GM23248 (cell line): Measurements from ENCODE around the gene IFNK. TPM values are rescaled to one million over a fixed set of nuclear protein-coding genes. Genes with fewer than 3 reads are reported as not detected.

Experiments used
- DNase-seq: peaks from one replicate; pipeline ENCODE4 v3.0.0-alpha.2; 2015
- H2AFZ ChIP-seq: fragments of 200-600 bp; sonication (generic); 2 replicates; pipeline ENCODE4 v1.6.1; 2016; ENCODE audit warnings: antibody characterized with exemption
- H3F3A ChIP-seq: fragments of 200-600 bp; sonication (generic); 2 replicates; pipeline ENCODE4 v1.6.1; 2016; ENCODE audit warnings: mild to moderate bottlenecking, antibody characterized with exemption, mixed run types; ENCODE audit not compliant: insufficient read depth
- H3K27ac ChIP-seq: fragments of 200-600 bp; sonication (generic); 2 replicates; pipeline ENCODE4 v1.5.1; 2016; ENCODE audit warnings: mild to moderate bottlenecking
- H3K27me3 ChIP-seq: fragments of 200-600 bp; sonication (generic); replicated peaks from 2 replicates; pipeline ENCODE4 v1.6.1; 2016; ENCODE audit warnings: mild to moderate bottlenecking; ENCODE audit not compliant: insufficient read depth
- H3K36me3 ChIP-seq: fragments of 200-600 bp; sonication (generic); 2 replicates; pipeline ENCODE4 v1.6.1; 2016; ENCODE audit warnings: low read depth, mild to moderate bottlenecking
- H3K4me1 ChIP-seq: fragments of 200-600 bp; sonication (generic); 2 replicates; pipeline ENCODE4 v1.6.1; 2016; ENCODE audit warnings: mild to moderate bottlenecking; ENCODE audit not compliant: insufficient read depth
- H3K4me2 ChIP-seq: fragments of 200-600 bp; sonication (generic); one replicate; pipeline ENCODE4 v1.6.1; 2016; ENCODE audit warnings: mild to moderate bottlenecking; ENCODE audit not compliant: unreplicated experiment
- H3K4me3 ChIP-seq: fragments of 200-600 bp; sonication (generic); 2 replicates; pipeline ENCODE4 v1.5.1; 2016; ENCODE audit warnings: mild to moderate bottlenecking
- H3K79me2 ChIP-seq: fragments of 200-600 bp; sonication (generic); 2 replicates; pipeline ENCODE4 v1.6.1; 2016; ENCODE audit warnings: mild to moderate bottlenecking; ENCODE audit not compliant: insufficient read depth
- H3K9ac ChIP-seq: fragments of 200-600 bp; sonication (generic); 2 replicates; pipeline ENCODE4 v1.6.1; 2016; ENCODE audit warnings: mild to moderate bottlenecking
- H3K9me2 ChIP-seq: fragments of 200-600 bp; sonication (generic); 2 replicates; pipeline ENCODE4 v1.6.1; 2016; ENCODE audit warnings: mixed run types, mild to moderate bottlenecking, moderate library complexity; ENCODE audit not compliant: insufficient read depth
- H3K9me3 ChIP-seq: fragments of 200-600 bp; sonication (generic); one replicate; pipeline ENCODE4 v1.6.1; 2017; ENCODE audit warnings: low read depth
- H4K20me1 ChIP-seq: fragments of 200-600 bp; sonication (generic); 2 replicates; pipeline ENCODE4 v1.6.0; 2016; ENCODE audit not compliant: insufficient read depth
- EZH2 ChIP-seq: fragments of 200-600 bp; sonication (generic); IDR thresholded peaks from 2 replicates; pipeline ENCODE4 v1.6.1; 2018; ENCODE audit warnings: antibody characterized with exemption, mild to moderate bottlenecking; ENCODE audit not compliant: insufficient read depth, poor library complexity, severe bottlenecking
- EZH2phosphoT487 ChIP-seq: fragments of 200-600 bp; sonication (generic); IDR thresholded peaks from 2 replicates; pipeline ENCODE4 v1.6.1; 2018; ENCODE audit warnings: antibody characterized with exemption, moderate library complexity, mild to moderate bottlenecking, low read depth; ENCODE audit not compliant: insufficient read depth
- WGBS, 2 experiments: methylation state at CpG; one replicate each; pipeline ENCODE4 v1.1.6; 2015 to 2017; ENCODE audit warnings: low lambda C conversion rate in 2 of 2, low coverage in 1 of 2; ENCODE audit errors: missing lambda C conversion rate in 2 of 2; 5-methylcytosine and 5-hydroxymethylcytosine counted together
- in situ Hi-C: fragments of 300-500 bp; cut with MboI; formaldehyde crosslinking; loops from 2 replicates; pipeline ENCODE4 v1.15.0; 2020
- polyA plus RNA-seq: library from polyadenylated mRNA; unstranded; fragments of >200 nt; fragmentation: Nextera tagmentation; extraction: Ambion mirVana; gene quantifications from 2 replicates; pipeline ENCODE4 v1.2.1, GENCODE V29; 2016
- total RNA-seq: library from RNA; depleted of rRNA; stranded (reverse); fragments of >200 nt; shearing (Covaris generic); gene quantifications from 2 replicates; pipeline ENCODE4 v1.2.3, GENCODE V29; 2014

Gene IFNK
- total and polyA plus RNA-seq, 2 experiments from 2014 or later = not detected

DNA sequence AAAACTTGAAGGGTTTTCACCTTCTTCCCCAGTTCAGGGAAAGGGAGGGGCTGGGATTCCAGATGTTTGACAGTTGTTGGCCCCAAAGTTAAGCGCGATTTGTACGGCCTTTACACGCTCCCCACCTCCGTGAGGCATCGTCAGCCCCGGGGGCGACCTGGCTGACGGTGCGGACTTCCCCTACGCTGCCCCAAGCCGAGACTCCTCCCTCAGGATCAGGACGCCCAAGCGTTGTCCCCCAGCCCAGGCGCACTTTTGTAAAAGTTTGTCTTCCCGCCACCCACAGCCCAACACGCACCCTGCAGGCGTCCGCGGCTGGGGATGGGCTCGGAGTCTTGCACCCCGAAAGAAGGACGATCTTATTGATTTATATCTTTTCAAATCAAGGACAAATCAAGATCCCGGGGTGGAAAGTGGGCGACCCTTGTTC, 4.8 kb downstream of the IFNK start:
- no peaks in the 10 kb centered on the region for H3K9me3 ChIP-seq
- TF ChIP-seq EZH2phosphoT487 (no peak), EZH2 (no peak)
- no peaks in the 10 kb centered on the region for H4K20me1 ChIP-seq
- 0 to 1% methylated on average over 24 to 25 of the region's 25 CpGs for WGBS, 2 experiments
- H3K79me2 ChIP-seq = no peaks in the 10 kb centered on the region
- no peaks in the 10 kb centered on the region for H3K4me1 ChIP-seq
- H3K36me3 ChIP-seq = no peaks in the 10 kb centered on the region
- H3F3A ChIP-seq = no peaks in the 10 kb centered on the region
- no peaks in the 10 kb centered on the region for H3K9me2 ChIP-seq
- in situ Hi-C loops = loop anchor here (25.0 kb wide), 1 partner anchor 492 kb away; no protein-coding TSS in a partner anchor
- peak; percentile 38 for DNase-seq
- H3K27ac ChIP-seq = no peak overlapping the region
- H2AFZ ChIP-seq = peak overlapping the region; percentile 84
- peak overlapping the region; percentile 74 for H3K4me3 ChIP-seq
- peak overlapping the region; percentile 84 for H3K4me2 ChIP-seq
- H3K9ac ChIP-seq = peak overlapping the region; percentile 9; the same call in 1 of the 2 replicates
- H3K27me3 ChIP-seq = peaks cover 21% of the 10 kb centered on the region; the same call in 1 of the 2 replicates

DNA sequence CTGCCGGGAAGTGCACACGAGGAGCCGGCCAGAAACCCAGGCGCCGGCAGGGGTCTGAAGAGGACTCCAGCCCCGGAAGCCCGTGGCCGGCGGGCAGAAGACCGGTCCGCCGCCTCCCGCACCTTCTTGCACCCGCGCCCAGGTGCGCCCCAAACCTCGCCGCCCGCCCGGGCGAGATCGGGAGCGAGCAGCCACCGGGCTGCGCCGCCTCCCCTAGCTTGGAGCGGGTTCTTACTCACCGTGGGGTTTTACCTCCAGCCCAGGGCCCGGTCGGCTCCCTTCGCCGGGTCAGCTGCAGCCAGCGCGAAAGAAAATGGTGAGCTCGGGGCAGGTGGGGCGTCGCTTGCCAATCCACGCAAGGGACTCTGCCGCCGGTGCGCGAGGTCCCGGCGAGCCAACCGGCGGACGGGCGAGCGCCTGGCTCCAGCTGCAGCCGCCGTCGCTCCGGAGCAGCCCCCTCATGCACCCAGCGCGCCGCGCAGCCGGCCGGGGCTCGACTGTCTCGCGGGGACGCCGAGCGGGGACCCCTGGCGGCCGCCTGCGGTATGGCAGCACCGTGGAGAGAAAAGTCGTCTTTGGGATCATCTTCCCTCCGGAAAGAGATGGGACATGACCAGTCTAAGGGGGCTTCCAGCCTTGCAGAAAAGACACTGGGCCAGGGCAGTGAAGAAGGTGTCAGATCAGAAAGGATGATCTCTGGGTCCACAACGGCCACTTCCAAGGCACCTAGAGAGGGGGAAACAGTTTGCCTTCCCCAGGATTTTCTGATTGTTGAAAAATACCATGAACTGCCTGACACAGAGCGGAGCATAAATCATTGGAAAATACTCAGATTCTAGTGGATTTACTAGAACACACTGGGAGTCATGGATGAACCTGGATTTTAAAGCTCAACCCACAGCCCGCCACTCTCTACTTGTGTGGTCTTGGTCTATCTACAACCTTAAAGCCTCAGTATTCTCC, 5.5 kb downstream of the IFNK start, which contains the start of gene MOB3B:
MOB3B (minus strand) TSS at position 499 of the 963 bp plus-strand sequence. CDS start 74,264 bp downstream, outside the sequence.
- H3K9me2 ChIP-seq = no peaks in the 10 kb centered on the region
- H3K27me3 ChIP-seq = peaks cover 21% of the 10 kb centered on the region; the same call in 1 of the 2 replicates
- peak within 1 kb of the TSS; percentile 84 for H3K4me2 ChIP-seq
- H3K4me1 ChIP-seq = no peaks in the 10 kb centered on the region
- 5% methylated on average over 72 to 73 of the region's 74 CpGs for WGBS, 2 experiments
- peak within 1 kb of the TSS; percentile 9; the same call in 1 of the 2 replicates for H3K9ac ChIP-seq
- TF ChIP-seq EZH2 (peak; percentile 67), EZH2phosphoT487 (no peak)
- H3F3A ChIP-seq = no peaks in the 10 kb centered on the region
- H3K27ac ChIP-seq = no peak within 1 kb of the TSS
- no peaks in the 10 kb centered on the region for H3K9me3 ChIP-seq
- no peaks in the 10 kb centered on the region for H3K36me3 ChIP-seq
- peak; percentile 74 for DNase-seq
- no peaks in the 10 kb centered on the region for H3K79me2 ChIP-seq
- peak within 1 kb of the TSS; percentile 74 for H3K4me3 ChIP-seq
- in situ Hi-C loops = loop anchor here (10.0 to 25.0 kb wide), 2 partner anchors 55 to 492 kb away; no protein-coding TSS in a partner anchor
- H2AFZ ChIP-seq = peak within 1 kb of the TSS; percentile 84
- H4K20me1 ChIP-seq = no peaks in the 10 kb centered on the region

DNA sequence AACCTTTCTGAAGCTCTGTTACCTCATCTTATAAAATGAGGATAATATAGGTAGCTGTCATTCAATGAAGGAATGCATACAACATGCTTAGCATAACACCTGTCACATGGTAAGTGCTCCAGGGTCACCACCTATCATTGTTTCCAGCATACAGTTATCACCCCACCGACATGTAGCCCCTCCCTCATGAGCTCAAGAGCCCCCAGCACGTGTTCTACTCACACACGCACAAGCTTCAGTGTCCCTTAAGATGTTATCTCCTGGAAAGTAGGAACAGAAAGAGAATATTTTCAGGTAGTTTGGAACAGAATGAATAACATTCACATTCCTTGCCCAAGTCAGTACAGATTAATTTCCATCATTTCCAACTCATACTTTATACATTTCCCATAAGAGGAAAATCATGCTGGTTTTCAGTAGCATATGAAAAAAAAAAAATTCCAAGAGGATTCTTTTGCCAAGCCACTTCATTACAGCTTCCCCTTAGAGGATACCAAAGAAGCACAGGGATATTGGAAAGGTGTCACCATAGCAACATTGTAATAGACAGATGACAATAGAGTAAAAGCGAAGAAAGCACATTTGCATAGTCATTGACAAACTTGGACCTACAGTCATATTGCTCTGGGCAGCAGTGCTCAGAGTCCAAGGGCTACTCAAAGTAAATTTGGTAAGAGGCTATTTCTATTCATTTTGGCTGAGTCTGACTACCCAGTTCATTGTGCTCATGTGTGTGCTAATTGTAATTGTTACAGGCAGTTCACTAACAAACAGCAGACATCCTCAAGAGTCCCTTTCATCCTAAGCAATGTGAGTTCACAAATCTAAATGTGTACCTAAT, 7.0 kb downstream of the IFNK start:
- Histone ChIP-seq H3K4me2 (no peak overlapping the region), H3K9me3 (no peaks in the 10 kb centered on the region), H3K4me1 (no peaks in the 10 kb centered on the region), H3F3A (no peaks in the 10 kb centered on the region), H3K27ac (no peak overlapping the region), H3K9me2 (no peaks in the 10 kb centered on the region), H2AFZ (no peak overlapping the region), H3K4me3 (no peak overlapping the region), H3K36me3 (no peaks in the 10 kb centered on the region), H3K79me2 (no peaks in the 10 kb centered on the region), H3K27me3 (peaks cover 21% of the 10 kb centered on the region; the same call in 1 of the 2 replicates), H3K9ac (no peak overlapping the region), H4K20me1 (no peaks in the 10 kb centered on the region)
- TF ChIP-seq EZH2 (no peak), EZH2phosphoT487 (no peak)
- 51% methylated on average over 4 of the region's 4 CpGs for WGBS, 2 experiments
- in situ Hi-C loops = loop anchor here (10.0 to 25.0 kb wide), 2 partner anchors 56 to 494 kb away; no protein-coding TSS in a partner anchor
- DNase-seq = no peak

DNA sequence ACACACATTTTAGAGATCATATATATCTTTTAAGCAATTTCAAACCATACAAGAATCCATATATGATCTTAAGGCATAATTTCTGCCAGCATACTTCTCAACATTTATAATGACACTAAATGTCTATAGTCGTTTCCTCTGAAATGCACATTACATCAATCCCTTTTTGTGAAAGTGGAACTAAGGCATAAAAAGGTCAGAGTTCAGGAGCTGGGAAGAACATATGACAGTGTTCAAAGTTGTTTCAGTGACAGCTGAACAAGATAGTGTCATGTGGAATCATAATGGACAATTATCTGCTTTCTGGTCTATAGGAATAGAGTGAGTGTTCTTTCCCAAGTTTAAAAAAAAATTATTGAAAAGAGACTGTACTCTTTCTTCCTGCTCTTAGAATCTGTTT, 8.0 kb downstream of the IFNK start:
- no peak overlapping the region for H3K27ac ChIP-seq
- TF ChIP-seq EZH2 (no peak), EZH2phosphoT487 (no peak)
- no peaks in the 10 kb centered on the region for H3K36me3 ChIP-seq
- H3K9ac ChIP-seq = no peak overlapping the region
- no peak overlapping the region for H3K4me3 ChIP-seq
- no peaks in the 10 kb centered on the region for H3K9me3 ChIP-seq
- H3K4me1 ChIP-seq = no peaks in the 10 kb centered on the region
- H2AFZ ChIP-seq = no peak overlapping the region
- in situ Hi-C loops = loop anchor here (10.0 to 25.0 kb wide), 2 partner anchors 57 to 495 kb away; no protein-coding TSS in a partner anchor
- no peaks in the 10 kb centered on the region for H3F3A ChIP-seq
- no peaks in the 10 kb centered on the region for H3K9me2 ChIP-seq
- H4K20me1 ChIP-seq = no peaks in the 10 kb centered on the region
- peaks cover 19% of the 10 kb centered on the region; the same call in 1 of the 2 replicates for H3K27me3 ChIP-seq
- no peak overlapping the region for H3K4me2 ChIP-seq
- H3K79me2 ChIP-seq = no peaks in the 10 kb centered on the region
- no peak for DNase-seq
- 79 to 88% methylated on average over 1 of the region's 1 CpG for WGBS, 2 experiments
